ENCODE measurements around the gene CRABP1.

Gene CRABP1

DNA sequence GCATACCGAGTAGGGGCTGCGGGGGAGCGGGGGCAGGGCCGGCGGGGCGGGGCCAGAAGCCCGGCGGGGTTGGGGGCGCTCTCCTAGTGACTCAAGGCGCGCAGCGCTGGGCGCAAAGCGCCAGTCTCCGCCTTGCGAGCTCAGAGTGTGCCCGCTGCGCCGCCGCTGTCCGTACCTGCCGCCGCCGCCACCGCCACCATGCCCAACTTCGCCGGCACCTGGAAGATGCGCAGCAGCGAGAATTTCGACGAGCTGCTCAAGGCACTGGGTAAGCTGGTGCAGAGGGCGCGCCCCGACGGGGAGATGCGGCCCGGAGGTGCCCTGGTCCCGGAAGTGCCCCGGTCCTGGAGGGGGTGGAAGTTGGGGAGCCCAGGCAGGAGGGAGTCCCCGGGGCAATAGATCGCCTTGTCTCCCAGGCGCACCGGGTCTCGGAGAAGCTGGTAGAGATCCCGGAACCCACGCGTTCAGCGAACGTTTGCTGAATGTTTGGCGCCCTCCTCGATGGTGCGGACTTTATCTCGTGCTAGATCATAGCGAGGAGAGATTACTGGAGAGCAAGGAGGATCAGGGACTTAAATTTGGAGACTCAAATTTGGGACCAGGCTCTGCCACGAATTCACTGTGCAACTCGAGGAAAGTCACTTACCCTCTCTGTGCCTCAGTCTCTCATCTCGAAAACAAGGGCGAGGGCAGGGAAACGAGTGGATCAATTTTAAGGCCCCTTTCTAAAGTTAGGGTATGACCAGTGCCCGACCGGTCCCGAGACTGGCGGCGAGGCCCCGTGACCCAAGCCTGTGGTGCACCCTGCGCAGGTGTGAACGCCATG lies at the start of gene CRABP1:
Gene CRABP1 (plus strand): TSS at position 123 of the 826 bp plus-strand sequence. CDS start 76 bp downstream, at position 199.
- intact Hi-C loops (cut with DNase I), result no loop called here
- DNase-seq, result peak in 10 of 42 donors; percentile 5 to 39 (median 19)

DNA sequence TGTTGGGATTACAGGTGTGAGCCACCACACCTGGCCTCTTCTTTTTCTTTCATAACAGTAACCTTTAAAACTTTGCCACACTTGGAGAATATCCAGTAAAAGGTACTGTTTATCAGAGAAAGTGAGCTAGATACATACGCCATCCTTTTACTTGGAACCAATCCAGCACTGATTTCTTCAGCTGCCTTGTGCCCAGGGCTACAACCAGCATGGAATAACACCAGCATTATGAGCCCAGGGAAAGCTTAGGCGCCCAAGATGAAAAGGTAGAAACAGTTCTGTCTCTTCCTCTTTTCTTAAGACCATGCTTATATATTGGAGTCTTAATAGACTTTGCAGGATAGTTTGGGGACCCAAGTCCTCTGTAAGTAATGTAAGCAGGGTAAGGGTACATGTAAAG lies 49.1 kb upstream of the CRABP1 start:
- no peak for DNase-seq
- intact Hi-C loops (cut with DNase I), result no loop called here

DNA sequence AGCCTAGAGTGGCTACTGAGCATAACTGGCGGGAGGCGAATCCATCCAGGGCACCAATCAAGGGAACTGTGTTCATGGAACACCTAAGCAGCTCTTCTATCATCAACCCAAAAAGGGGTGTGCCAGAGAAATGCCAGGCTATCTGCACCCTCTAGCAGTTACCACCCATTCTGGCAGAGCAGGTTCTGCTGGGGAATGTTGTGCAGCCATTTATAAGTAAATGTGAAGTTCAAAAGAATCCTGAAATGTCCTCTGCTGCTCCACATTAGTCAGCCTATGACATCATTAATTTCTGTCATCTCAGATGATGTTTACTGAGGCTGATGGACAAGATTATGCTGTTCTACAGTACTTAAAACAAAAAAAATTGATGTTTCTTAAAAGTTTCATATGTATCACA lies 48.5 kb upstream of the CRABP1 start:
- DNase-seq, result no peak
- intact Hi-C loops (cut with DNase I), result no loop called here

DNA sequence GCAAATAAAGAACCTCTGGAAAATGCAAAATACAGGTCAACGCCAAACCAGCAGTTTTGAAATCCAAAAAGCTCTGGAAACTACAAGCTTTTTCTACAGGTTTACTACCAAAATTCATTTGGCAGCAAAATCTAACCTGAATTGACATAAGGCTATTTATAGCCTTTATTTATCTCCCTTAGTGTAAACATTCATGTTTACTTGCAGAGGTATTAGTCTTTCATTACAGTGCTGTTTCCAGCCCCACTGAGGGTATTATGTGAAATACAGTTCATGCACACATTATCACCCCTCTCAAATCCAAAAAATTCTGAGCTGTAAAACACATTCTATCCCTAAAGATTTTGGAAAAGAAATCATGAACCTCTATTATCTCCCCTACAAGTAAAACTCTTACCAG lies 47.9 kb upstream of the CRABP1 start:
- DNase-seq, result no peak
- intact Hi-C loops (cut with DNase I), result no loop called here

DNA sequence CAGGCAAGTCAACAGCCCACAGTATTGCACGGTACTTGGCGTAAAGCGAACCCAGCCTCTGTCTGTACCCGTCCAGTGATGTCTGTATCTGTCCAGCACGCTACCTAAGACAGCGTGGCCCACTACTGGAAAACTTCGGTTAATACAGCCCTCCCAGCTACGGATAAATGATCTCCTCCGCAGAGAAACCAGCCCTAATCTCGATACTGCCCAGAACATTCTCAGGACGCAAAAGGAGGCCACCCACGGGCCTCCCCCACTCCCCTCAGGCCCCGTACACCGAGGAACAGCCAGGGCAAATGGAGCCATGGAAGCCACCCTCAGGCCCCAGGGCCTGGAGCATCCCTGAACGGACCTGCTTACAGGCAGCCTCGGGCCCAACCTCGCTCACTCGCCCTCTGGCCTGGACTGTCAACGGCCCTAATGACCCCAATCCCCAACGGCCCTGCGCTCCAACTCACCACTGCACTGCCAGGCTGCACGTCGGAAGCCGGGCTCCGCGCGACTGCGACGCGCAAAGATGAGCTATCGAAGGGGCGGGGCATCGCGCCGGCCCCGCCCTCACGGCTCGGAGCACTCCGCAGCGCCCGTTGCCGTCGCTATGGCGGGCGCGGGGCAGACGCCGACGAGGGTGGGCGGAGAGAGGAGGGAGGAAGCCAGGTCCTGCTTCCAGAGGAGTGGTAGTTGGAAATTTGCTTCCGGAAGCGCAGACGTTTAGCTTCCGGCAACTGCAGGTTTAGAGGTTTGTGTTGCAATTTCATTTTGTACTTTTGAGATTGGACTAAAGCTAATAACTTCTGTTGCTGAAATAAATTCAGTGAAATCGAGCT lies 40.8 kb upstream of the CRABP1 start, which contains the start of gene SKIC8:
Gene SKIC8 (minus strand): TSS at position 509 of the 830 bp plus-strand sequence. CDS start 3,923 bp downstream, outside the sequence.
- intact Hi-C loops (cut with DNase I), result no loop called here
- peak; percentile 80 to 96 (median 91) for DNase-seq

DNA sequence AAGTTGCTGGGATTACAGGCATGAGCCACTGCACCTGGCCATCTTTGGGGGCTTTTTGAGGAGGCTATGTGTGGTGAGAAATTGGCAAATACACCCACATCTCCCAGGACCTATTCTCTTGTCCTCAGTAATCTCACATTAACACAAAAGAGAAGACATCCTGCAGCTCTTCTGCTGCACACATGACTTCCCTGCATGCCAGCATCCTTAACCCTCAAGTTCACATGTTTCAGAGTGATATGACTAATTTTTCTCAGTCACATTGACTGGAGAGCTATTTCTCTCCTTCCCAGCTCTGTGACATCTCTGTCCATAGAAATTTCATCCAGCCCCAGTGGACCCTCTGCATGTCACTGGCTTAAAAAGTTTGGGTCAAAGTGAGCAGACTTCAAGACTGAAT lies 38.8 kb upstream of the CRABP1 start:
- intact Hi-C loops (cut with DNase I), result loop anchor here (5.0 kb wide), 1 partner anchor 136 kb away; the partner anchor contains the start of gene IREB2
- DNase-seq, result no peak

DNA sequence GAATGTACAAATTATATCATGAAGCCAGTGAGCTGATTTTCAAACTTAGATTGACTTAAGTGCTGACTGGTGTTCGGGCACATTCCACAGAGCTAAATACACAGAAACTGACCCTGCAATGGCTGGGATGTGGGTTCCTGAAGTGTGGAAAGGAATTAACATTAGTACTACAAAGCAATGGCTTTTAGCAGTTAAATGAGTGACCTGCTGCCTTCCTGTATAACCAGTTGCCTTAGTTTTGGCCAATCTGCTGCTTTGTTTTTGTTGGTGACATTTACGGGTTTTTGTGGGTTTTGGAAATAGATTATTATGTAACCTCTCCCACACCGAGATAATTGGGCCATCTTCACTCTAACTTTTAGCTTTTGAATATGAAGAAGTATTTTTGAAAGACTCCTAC lies 38.3 kb upstream of the CRABP1 start:
- DNase-seq, result no peak
- intact Hi-C loops (cut with DNase I), result loop anchor here (5.0 kb wide), 1 partner anchor 135 kb away; the partner anchor contains the start of gene IREB2

DNA sequence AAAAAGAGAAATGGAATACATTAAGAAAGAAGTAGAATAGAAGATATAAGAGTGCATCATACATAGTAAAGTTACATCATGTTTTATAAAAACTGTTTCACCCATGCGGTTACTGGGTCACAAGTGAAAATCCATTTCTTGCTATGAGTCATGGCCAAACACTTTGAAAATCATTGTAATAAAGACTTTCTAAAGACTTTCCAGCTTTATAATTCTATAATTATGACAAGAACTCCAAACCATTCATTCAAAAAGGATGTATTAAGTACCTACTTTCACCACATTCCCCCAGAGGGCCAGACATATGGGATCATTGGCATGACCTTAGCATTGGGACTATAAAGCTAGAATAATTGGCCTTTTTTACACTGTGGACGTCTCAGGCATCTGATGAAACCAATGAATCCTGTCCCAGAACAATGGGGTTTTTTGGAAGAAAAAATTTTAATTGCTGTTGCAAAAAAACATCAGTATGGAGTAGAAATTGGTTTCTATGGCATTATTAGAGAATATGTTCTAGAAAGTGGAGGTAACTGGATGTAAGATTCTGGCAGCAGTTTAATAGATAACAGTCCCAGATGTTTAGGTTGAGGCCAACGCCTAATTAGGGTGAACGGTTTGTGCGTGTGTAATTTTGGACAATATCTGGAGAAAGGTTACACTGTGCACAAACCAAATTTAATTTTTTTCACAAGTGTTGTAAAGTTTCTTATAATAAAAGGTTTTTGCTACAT lies 37.4 kb upstream of the CRABP1 start:
- no peak for DNase-seq
- intact Hi-C loops (cut with DNase I), result loop anchor here (5.0 kb wide), 1 partner anchor 135 kb away; the partner anchor contains the start of gene IREB2

DNA sequence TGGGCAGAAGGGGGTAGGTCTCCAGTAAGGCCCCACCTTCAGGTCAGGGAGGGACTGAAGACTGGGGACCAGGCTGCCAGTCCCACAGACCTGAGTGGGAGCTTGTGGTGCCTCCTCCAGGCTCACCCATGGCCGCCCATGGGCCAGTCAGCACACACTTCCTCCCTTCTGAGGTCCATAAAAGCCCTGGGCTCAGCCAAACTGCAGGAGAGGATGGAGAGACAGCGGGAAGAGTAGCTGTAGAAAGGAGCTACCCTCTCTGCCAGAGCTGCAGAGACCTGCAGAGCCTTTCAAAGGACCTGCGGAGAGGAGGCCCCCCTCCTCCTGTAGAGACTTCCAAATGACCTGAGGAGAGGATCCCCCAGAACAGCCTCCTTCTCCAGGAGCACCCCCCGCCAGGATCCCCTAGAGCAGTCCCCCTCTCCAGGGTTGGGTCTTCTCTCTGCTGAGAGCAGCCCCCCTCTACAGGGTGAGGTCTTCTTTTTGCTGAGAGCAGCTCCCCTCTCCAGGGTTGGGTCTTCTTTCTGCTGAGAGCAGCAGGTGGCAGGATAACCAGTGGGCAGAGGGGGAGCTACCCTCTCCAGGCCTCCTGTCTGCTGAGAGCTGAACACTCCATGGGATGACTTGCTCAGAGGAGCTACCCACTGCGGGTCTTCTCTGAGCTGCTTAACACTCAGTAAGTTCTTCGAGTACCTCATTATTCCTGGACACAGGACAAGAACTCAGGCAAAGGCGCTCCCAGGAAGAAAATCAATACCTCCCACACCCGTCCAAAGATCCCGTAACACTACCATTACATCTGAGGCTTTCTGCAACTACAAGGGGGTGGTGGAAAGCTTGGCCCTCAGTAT lies 35.7 kb upstream of the CRABP1 start:
- intact Hi-C loops (cut with DNase I), result loop anchor here (5.0 kb wide), 3 partner anchors 118 to 178 kb away; partner anchors contain the start of gene IREB2
- no peak for DNase-seq

DNA sequence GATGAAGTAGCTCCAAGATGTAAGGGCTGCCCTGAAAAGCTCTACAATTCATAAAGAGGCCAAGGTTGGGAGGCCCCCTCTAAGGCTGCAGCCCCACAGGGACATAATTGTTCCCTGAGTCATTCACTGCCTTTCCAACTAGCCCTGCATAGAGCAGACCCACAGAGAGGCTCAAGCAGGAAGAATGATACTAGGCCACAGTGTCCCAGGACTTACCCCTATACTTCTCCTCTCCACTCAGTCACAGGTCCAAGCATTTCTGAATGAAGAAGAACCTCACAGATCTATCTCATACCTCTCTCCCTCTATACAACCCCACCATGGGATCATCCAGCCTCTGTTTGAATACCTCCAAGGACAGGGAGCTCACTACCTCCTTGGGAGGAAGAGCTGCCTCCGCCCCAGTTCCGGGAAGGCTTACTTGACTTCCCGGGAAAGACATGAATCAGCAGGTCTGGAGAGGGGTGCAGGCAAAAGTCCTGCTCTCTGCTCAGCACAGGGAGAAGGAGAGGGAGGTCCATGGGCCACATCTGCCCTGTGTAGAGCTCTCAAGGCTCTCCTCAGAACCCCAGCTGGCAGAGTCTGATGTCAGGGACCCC lies 33.9 kb upstream of the CRABP1 start:
- no peak for DNase-seq
- intact Hi-C loops (cut with DNase I), result loop anchor here (5.0 kb wide), 2 partner anchors 116 to 176 kb away; no protein-coding TSS in a partner anchor

DNA sequence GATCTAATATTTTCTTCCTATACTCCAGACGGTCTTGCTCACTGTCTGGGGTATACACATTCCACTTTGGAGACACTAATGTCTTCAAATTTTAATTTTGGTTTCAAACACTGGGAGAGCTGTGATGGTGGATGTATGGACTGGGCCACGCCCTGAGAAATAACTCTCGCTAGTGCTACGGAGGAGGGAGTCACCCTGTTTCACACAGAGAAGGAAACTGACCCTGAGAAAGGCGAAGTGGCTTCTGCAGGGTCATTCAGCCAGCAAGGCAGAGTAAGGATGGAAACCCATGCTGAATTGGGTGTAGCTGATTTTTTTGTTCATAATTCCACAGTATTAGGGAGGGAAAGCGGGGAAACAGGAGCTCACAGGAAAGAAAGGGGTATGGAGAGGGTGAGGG lies 32.2 kb upstream of the CRABP1 start:
- intact Hi-C loops (cut with DNase I), result loop anchor here (5.0 kb wide), 2 partner anchors 114 to 174 kb away; no protein-coding TSS in a partner anchor
- DNase-seq, result no peak

DNA sequence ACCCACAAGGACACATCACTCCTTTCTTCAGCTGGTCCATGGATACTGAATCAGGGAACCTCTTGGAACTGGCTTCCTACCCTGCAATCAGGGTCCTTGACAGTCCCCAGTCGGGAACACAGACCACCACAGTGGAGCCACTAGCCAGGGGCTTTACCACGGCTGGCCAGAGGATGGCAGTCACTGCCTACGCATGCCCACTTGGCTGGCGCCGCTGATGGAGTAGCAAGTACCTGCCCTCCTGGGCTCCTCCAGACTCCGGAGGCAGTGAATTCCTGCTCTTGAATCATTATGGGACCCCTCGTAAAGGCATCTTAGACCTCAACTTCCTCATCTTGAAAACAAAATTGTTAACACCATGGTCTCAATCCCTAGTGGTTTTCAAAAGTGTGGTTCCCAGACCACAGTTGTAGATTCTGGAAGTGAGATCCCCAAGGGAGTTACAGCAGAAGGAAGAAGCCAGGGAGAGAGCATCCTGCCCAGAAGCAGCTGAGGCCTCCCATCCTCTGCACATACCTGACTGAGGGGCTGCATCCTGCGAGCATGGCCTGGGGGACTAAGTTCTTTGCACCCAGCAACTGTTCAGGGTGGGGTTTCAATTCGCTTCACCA lies 31.6 kb upstream of the CRABP1 start:
- intact Hi-C loops (cut with DNase I), result loop anchor here (5.0 kb wide), 2 partner anchors 114 to 174 kb away; no protein-coding TSS in a partner anchor
- peak; percentile 68 to 91 (median 82) for DNase-seq

DNA sequence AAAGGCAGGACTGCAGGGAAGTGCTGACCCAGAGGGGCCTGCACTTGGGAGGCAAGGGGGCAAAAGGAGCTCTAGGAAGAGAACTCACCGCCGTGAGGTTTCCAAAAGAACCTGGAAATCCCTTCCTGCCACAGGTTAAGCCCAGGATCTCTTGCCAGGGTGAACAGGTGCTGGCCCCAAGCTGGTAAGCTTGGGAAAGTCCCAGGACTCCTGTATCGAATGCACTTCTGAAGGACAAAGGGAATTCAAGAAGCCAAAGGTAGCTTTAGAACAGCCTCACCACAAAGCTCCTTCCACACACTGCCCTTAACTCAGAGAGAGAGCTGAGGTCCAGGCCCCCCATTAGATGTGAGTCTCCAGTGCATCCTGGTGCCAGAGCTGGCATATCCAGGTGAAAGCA lies 28.9 kb upstream of the CRABP1 start:
- no peak for DNase-seq
- intact Hi-C loops (cut with DNase I), result no loop called here

DNA sequence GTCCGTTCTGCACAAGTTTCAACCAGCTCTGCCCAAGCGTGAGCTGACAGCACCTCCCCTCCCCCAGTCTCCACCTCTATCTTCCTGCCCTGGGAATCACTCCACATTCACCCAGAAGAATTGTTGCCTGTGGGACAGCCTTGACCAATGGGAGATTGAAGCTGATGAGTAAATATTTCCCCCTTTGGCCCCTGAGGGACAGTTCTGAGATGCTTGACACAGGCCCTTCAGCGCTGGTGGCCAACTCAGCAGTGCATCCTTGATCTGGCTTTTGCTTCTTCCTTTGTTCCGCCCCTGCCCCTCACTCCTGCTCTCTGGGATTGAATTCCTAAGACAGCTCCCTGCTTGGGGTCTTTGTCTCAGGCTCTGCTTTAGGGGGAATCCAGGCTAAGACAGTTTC lies 27.6 kb upstream of the CRABP1 start:
- DNase-seq, result no peak
- intact Hi-C loops (cut with DNase I), result no loop called here

DNA sequence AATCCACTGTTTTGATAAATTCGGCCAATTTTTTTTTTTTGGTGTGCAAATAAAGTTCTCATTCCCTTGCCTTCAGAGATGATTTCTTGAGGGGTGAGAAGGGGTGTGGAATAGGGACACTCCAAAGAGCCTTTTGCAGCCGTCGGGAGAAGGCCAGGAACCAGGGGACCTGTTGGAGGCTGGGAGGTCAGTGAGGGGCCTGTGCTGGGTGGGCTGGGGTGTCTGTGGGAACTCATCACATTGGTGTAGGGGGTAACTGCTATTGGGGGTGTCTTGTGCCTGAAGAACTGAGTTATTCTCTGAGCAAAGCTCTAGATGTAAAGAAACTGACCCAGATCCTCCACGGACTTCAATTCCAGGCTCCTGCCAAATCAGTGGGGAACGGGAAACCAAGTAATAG lies 27.2 kb upstream of the CRABP1 start:
- intact Hi-C loops (cut with DNase I), result no loop called here
- no peak for DNase-seq

DNA sequence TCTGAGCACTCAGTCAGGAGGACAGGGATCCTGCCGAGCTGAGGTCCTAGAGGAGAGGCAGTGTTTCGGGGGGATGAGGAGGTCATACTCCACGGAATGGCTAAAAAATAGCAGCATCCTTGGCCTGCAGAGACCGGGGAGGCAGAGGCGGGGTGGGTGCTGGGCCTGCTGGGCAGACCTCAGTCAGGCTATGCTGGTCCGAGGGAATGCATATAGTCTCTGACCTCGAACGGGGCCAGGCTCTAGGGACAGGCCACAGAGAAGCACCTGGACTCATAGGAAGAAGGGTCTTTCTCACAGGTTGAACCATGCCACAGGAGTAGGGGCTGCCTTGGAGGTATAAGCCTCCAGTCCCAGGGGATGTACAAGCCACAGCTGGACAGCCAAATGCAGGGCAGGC lies 26.8 kb upstream of the CRABP1 start:
- DNase-seq, result no peak
- intact Hi-C loops (cut with DNase I), result no loop called here

DNA sequence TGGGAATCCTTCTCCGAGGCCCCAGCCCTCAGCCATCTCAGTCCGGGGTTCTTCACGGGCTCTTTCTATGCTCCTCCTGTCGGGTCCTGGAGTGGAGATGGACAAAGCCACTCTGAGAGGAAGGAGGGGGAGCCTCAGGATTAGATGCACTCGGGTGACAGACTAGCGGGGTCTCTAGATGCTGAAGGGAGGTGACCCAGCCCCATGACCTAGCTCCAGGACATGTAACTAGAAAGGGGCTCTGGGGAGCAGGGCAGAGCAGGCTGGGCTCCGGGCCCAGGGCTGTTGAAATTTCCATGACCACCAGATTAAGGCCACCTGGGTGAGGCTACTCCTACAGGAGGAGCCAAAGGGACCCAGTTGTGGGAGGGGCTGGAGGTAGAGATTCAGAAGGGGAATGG lies 26.0 kb upstream of the CRABP1 start:
- intact Hi-C loops (cut with DNase I), result no loop called here
- no peak for DNase-seq

Measured in head of caudate nucleus (tissue), 42 donors.